OCI-LY1 (cell line): ENCODE data around the gene CELF2.

Experiments
- H2AFZ ChIP-seq: fragments of 200-600 bp; sonication (generic), shearing (Covaris generic); 2 replicates; pipeline ENCODE4 v1.6.0; 2014; ENCODE audit warnings: antibody characterized with exemption, mild to moderate bottlenecking, low read length
- H3F3A ChIP-seq: fragments of 200-600 bp; sonication (generic), shearing (Covaris generic); 2 replicates; pipeline ENCODE4 v1.6.0; 2014; ENCODE audit warnings: mild to moderate bottlenecking, antibody characterized with exemption, low read length, moderate library complexity; ENCODE audit not compliant: insufficient read depth
- H3K27ac ChIP-seq: fragments of 200-600 bp; sonication (generic); 2 replicates; pipeline ENCODE4 v1.5.1; 2014; ENCODE audit warnings: low read length, mixed run types, mild to moderate bottlenecking, low read depth; ENCODE audit not compliant: poor library complexity, severe bottlenecking
- H3K27me3 ChIP-seq: fragments of 200-600 bp; sonication (generic); 2 replicates; pipeline ENCODE4 v1.6.0; 2014; ENCODE audit warnings: antibody characterized with exemption, mild to moderate bottlenecking, low read length, moderate library complexity; ENCODE audit not compliant: insufficient read depth
- H3K36me3 ChIP-seq: fragments of 200-600 bp; sonication (generic); 2 replicates; pipeline ENCODE4 v1.6.1; 2014; ENCODE audit warnings: mild to moderate bottlenecking, antibody characterized with exemption, low read length, moderate library complexity, mixed read lengths; ENCODE audit not compliant: insufficient read depth
- H3K4me1 ChIP-seq: fragments of 200-600 bp; sonication (generic); 2 replicates; pipeline ENCODE4 v1.5.1; 2014; ENCODE audit warnings: mild to moderate bottlenecking, low read length, moderate library complexity; ENCODE audit not compliant: insufficient read depth, severe bottlenecking
- H3K4me2 ChIP-seq: fragments of 200-600 bp; sonication (generic), shearing (Covaris generic); 2 replicates; pipeline ENCODE4 v1.6.1; 2014; ENCODE audit warnings: low read length
- H3K4me3 ChIP-seq: fragments of 200-600 bp; sonication (generic); 2 replicates; pipeline ENCODE4 v1.5.1; 2014; ENCODE audit warnings: low read length, low read depth, mild to moderate bottlenecking, mixed read lengths; ENCODE audit not compliant: poor library complexity, severe bottlenecking
- H3K79me2 ChIP-seq: fragments of 200-600 bp; shearing (Covaris generic); 2 replicates; pipeline ENCODE4 v1.6.1; 2016; ENCODE audit warnings: mixed run types, low read length, mixed read lengths; ENCODE audit not compliant: insufficient read depth
- H3K9ac ChIP-seq: fragments of 200-600 bp; sonication (generic), shearing (Covaris generic); 2 replicates; pipeline ENCODE4 v1.6.1; 2014; ENCODE audit warnings: mild to moderate bottlenecking, low read length, mixed read lengths
- H3K9me2 ChIP-seq: fragments of 200-600 bp; sonication (generic), shearing (Covaris generic); 2 replicates; pipeline ENCODE4 v1.6.1; 2014; ENCODE audit warnings: low read depth, mild to moderate bottlenecking, low read length, mixed read lengths
- H3K9me3 ChIP-seq: fragments of 200-600 bp; shearing (Covaris generic); 2 replicates; pipeline ENCODE4 v1.6.1; 2014; ENCODE audit warnings: low read length, mixed read lengths
- H4K20me1 ChIP-seq: fragments of 200-600 bp; sonication (generic), shearing (Covaris generic); 2 replicates; pipeline ENCODE4 v1.6.0; 2016; ENCODE audit warnings: mild to moderate bottlenecking, low read length; ENCODE audit not compliant: insufficient read depth
- CTCF ChIP-seq: fragments of 200-600 bp; sonication (generic), shearing (Covaris generic); IDR thresholded peaks from 2 replicates; pipeline ENCODE4 v1.5.1; 2017; ENCODE audit warnings: mild to moderate bottlenecking, antibody characterized with exemption, low read length, moderate library complexity, mixed read lengths
- EZH2 ChIP-seq: fragments of 200-600 bp; sonication (generic), shearing (Covaris generic); IDR thresholded peaks from 2 replicates; pipeline ENCODE4 v1.8.0; 2017; ENCODE audit warnings: borderline replicate concordance, mixed run types, mild to moderate bottlenecking, antibody characterized with exemption, low read length, moderate library complexity, mixed read lengths

Gene CELF2

GRCh38 chr10:11212288-11213085 is 194.8 kb downstream of the CELF2 start:
- Histone ChIP-seq H3K4me3 (no peak overlapping the region), H3K9me3 (no peaks in the 10 kb centered on the region), H3K36me3 (no peaks in the 10 kb centered on the region), H2AFZ (no peak overlapping the region), H3K27ac (no peak overlapping the region), H3K4me1 (no peaks in the 10 kb centered on the region), H3K9me2 (no peaks in the 10 kb centered on the region), H3K9ac (no peak overlapping the region), H3K4me2 (no peak overlapping the region), H3K79me2 (no peaks in the 10 kb centered on the region), H3F3A (no peaks in the 10 kb centered on the region), H4K20me1 (no peaks in the 10 kb centered on the region), H3K27me3 (no peaks in the 10 kb centered on the region)
- TF ChIP-seq CTCF, result no peak
- no peak for TF ChIP-seq EZH2

- H3K4me3 ChIP-seq, result no peak overlapping the region
- H3F3A ChIP-seq, result no peaks in the 10 kb centered on the region
- no peaks in the 10 kb centered on the region for H3K27me3 ChIP-seq
- no peak overlapping the region for H3K27ac ChIP-seq
- TF ChIP-seq EZH2 (no peak), CTCF (no peak)
- H3K9me3 ChIP-seq, result no peaks in the 10 kb centered on the region
- no peak overlapping the region for H3K4me2 ChIP-seq
- no peaks in the 10 kb centered on the region for H4K20me1 ChIP-seq
- no peak overlapping the region for H2AFZ ChIP-seq
- no peaks in the 10 kb centered on the region for H3K79me2 ChIP-seq
- no peaks in the 10 kb centered on the region for H3K9me2 ChIP-seq
- no peaks in the 10 kb centered on the region for H3K4me1 ChIP-seq
- H3K36me3 ChIP-seq, result no peaks in the 10 kb centered on the region
- no peak overlapping the region for H3K9ac ChIP-seq
These were observed 195.5 kb downstream of the CELF2 start for GRCh38 chr10:11213137-11213536.

- Histone ChIP-seq H3K4me3 (no peak overlapping the region), H3K27me3 (no peaks in the 10 kb centered on the region), H3K9ac (no peak overlapping the region), H3K27ac (no peak overlapping the region), H3K9me3 (no peaks in the 10 kb centered on the region), H3F3A (no peaks in the 10 kb centered on the region), H2AFZ (no peak overlapping the region), H4K20me1 (no peaks in the 10 kb centered on the region), H3K36me3 (no peaks in the 10 kb centered on the region), H3K4me1 (no peaks in the 10 kb centered on the region), H3K79me2 (no peaks in the 10 kb centered on the region), H3K9me2 (no peaks in the 10 kb centered on the region), H3K4me2 (no peak overlapping the region)
- no peak for TF ChIP-seq EZH2
- TF ChIP-seq CTCF, result no peak
These were observed 196.7 kb downstream of the CELF2 start for GRCh38 chr10:11214407-11214806.
